ENCODE results near the gene EFNB2.

Gene EFNB2

DNA sequence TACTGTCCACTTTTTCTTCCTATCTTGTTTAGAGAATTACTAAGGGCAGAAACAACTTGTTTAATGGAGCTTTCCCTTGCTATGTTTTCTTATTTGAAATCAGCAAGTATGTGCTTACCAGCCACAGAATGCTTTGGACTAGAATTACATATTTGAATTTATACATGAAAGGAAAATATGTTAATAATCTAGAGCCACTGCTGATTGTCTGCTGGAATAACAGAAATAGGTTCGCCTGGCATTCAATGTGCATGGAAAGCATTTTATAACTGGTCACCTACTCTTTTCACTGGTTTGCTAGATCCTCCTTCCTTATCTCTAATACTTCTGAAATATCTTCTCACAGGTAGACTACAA is 8.0 kb downstream of the EFNB2 start:
- Histone ChIP-seq H2AFZ (ENCODE audit: low read depth, low read length) (no peak overlapping the region), H3K27ac (ENCODE audit: low read length, poor library complexity, severe bottlenecking) (no peak overlapping the region), H3K4me2 (ENCODE audit: low read length, poor library complexity, severe bottlenecking) (no peak overlapping the region), H3K27me3 (ENCODE audit: control insufficient read depth in 1 of 2, insufficient read depth in 1 of 2, low read length in 2 of 2) (no peaks in the 10 kb centered on the region), H3K9me3 (ENCODE audit: control insufficient read depth, low read length) (no peaks in the 10 kb centered on the region), H3K36me3 (ENCODE audit: control insufficient read depth in 1 of 2, insufficient read depth in 2 of 2, low read depth in 1 of 2, low read length in 2 of 2) (peaks cover 0 to 8% of the 10 kb centered on the region in 2 experiments), H2AK5ac (ENCODE audit: low read length, severe bottlenecking) (no peak overlapping the region), H2BK12ac (ENCODE audit: low read length in 2 of 2) (no peak overlapping the region), H4K91ac (ENCODE audit: low read length) (no peak overlapping the region), H3K79me1 (replicated peaks; ENCODE audit: low read length, poor library complexity, severe bottlenecking) (peaks cover 3% of the 10 kb centered on the region), H3K23ac (ENCODE audit: low read length in 2 of 2) (no peak overlapping the region), H2BK15ac (ENCODE audit: low read depth, poor library complexity, severe bottlenecking) (no peak overlapping the region), H3K18ac (ENCODE audit: low read depth in 1 of 2, low read length in 2 of 2) (no peak overlapping the region), H3K14ac (ENCODE audit: low read length in 2 of 2) (no peak overlapping the region), H4K8ac (ENCODE audit: low read length) (no peak overlapping the region), H2BK5ac (ENCODE audit: low read depth, low read length, poor library complexity, severe bottlenecking) (no peak overlapping the region), H2BK120ac (ENCODE audit: low read depth, low read length) (no peak overlapping the region), H3K4ac (ENCODE audit: low read depth in 1 of 2, low read length in 2 of 2) (no peak overlapping the region), H3K9ac (ENCODE audit: low read length) (no peak overlapping the region), H3K4me3 (ENCODE audit: insufficient read depth in 1 of 2, low read depth in 1 of 2, low read length in 2 of 2) (no peak overlapping the region), H3K4me1 (ENCODE audit: control insufficient read depth, insufficient read depth, low read depth, low read length) (peaks cover 15% of the 10 kb centered on the region)
- DNase-seq: no peak
- no CpG with 5 or more reads among the region's 1 CpG for WGBS

- Histone ChIP-seq H3K18ac (ENCODE audit: low read depth in 1 of 2, low read length in 2 of 2) (no peak overlapping the region), H2BK5ac (ENCODE audit: low read depth, low read length, poor library complexity, severe bottlenecking) (no peak overlapping the region), H3K4me1 (ENCODE audit: control insufficient read depth, insufficient read depth, low read depth, low read length) (peaks cover 15% of the 10 kb centered on the region), H3K27ac (ENCODE audit: low read length, poor library complexity, severe bottlenecking) (no peak overlapping the region), H3K27me3 (ENCODE audit: control insufficient read depth in 1 of 2, insufficient read depth in 1 of 2, low read length in 2 of 2) (no peaks in the 10 kb centered on the region), H2AFZ (ENCODE audit: low read depth, low read length) (no peak overlapping the region), H4K8ac (ENCODE audit: low read length) (no peak overlapping the region), H3K14ac (ENCODE audit: low read length in 2 of 2) (no peak overlapping the region), H3K4me3 (ENCODE audit: insufficient read depth in 1 of 2, low read depth in 1 of 2, low read length in 2 of 2) (no peak overlapping the region), H3K23ac (ENCODE audit: low read length in 2 of 2) (no peak overlapping the region), H3K4ac (ENCODE audit: low read depth in 1 of 2, low read length in 2 of 2) (peak overlapping the region in 1 of 2 experiments; percentile 37), H3K9ac (ENCODE audit: low read length) (no peak overlapping the region), H4K91ac (ENCODE audit: low read length) (no peak overlapping the region), H2BK120ac (ENCODE audit: low read depth, low read length) (no peak overlapping the region), H3K36me3 (ENCODE audit: control insufficient read depth in 1 of 2, insufficient read depth in 2 of 2, low read depth in 1 of 2, low read length in 2 of 2) (peaks cover 0 to 8% of the 10 kb centered on the region in 2 experiments), H3K79me1 (replicated peaks; ENCODE audit: low read length, poor library complexity, severe bottlenecking) (peaks cover 3% of the 10 kb centered on the region), H2BK15ac (ENCODE audit: low read depth, poor library complexity, severe bottlenecking) (no peak overlapping the region), H2BK12ac (ENCODE audit: low read length in 2 of 2) (no peak overlapping the region), H2AK5ac (ENCODE audit: low read length, severe bottlenecking) (no peak overlapping the region), H3K4me2 (ENCODE audit: low read length, poor library complexity, severe bottlenecking) (no peak overlapping the region), H3K9me3 (ENCODE audit: control insufficient read depth, low read length) (no peaks in the 10 kb centered on the region)
- WGBS: 95% methylated on average over 7 of the region's 8 CpGs
- no peak for DNase-seq
Measured at GRCh38 chr13:106526738-106527444, 8.6 kb downstream of the EFNB2 start.

DNA sequence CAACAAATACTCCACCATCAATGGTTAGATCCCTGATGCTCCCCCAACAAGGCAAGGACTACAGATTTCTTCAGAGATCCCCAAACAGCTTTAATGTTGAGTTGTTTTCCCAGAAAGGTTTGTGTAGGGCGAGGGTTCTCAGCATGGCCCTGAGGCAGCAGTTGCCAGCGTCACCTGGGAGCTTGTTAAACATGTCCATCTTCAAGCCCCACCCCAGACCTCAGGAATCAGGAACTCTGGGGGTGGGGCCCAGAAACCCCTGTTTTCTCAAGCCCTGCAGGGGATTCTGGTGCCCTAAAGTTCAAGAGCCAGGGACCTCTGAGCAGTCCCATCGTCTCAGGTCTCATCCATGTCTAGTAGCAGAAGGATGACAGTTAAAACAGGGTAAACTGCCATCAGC is 9.6 kb downstream of the EFNB2 start:
- peaks cover 15% of the 10 kb centered on the region for H3K4me1 ChIP-seq (ENCODE audit: control insufficient read depth, insufficient read depth, low read depth, low read length)
- H3K27ac ChIP-seq (ENCODE audit: low read length, poor library complexity, severe bottlenecking): no peak overlapping the region
- no peak overlapping the region for H2AFZ ChIP-seq (ENCODE audit: low read depth, low read length)
- H3K9me3 ChIP-seq (ENCODE audit: control insufficient read depth, low read length): no peaks in the 10 kb centered on the region
- H4K91ac ChIP-seq (ENCODE audit: low read length): no peak overlapping the region
- peak overlapping the region in 1 of 2 experiments; percentile 50 for H2BK12ac ChIP-seq (ENCODE audit: low read length in 2 of 2)
- peak overlapping the region in 1 of 2 experiments; percentile 15 for H3K4ac ChIP-seq (ENCODE audit: low read depth in 1 of 2, low read length in 2 of 2)
- H2BK5ac ChIP-seq (ENCODE audit: low read depth, low read length, poor library complexity, severe bottlenecking): no peak overlapping the region
- no peak overlapping the region for H2BK15ac ChIP-seq (ENCODE audit: low read depth, poor library complexity, severe bottlenecking)
- no peak overlapping the region for H2AK5ac ChIP-seq (ENCODE audit: low read length, severe bottlenecking)
- peaks cover 3% of the 10 kb centered on the region for H3K79me1 ChIP-seq (replicated peaks; ENCODE audit: low read length, poor library complexity, severe bottlenecking)
- no peak overlapping the region for H3K18ac ChIP-seq (ENCODE audit: low read depth in 1 of 2, low read length in 2 of 2)
- H3K9ac ChIP-seq (ENCODE audit: low read length): no peak overlapping the region
- H3K4me3 ChIP-seq (ENCODE audit: insufficient read depth in 1 of 2, low read depth in 1 of 2, low read length in 2 of 2): no peak overlapping the region
- no peak for DNase-seq
- H3K27me3 ChIP-seq (ENCODE audit: control insufficient read depth in 1 of 2, insufficient read depth in 1 of 2, low read length in 2 of 2): no peaks in the 10 kb centered on the region
- 97% methylated on average over 3 of the region's 3 CpGs for WGBS
- no peak overlapping the region for H2BK120ac ChIP-seq (ENCODE audit: low read depth, low read length)
- H4K8ac ChIP-seq (ENCODE audit: low read length): no peak overlapping the region
- peaks cover 0 to 8% of the 10 kb centered on the region in 2 experiments for H3K36me3 ChIP-seq (ENCODE audit: control insufficient read depth in 1 of 2, insufficient read depth in 2 of 2, low read depth in 1 of 2, low read length in 2 of 2)
- H3K14ac ChIP-seq (ENCODE audit: low read length in 2 of 2): no peak overlapping the region
- no peak overlapping the region for H3K23ac ChIP-seq (ENCODE audit: low read length in 2 of 2)
- no peak overlapping the region for H3K4me2 ChIP-seq (ENCODE audit: low read length, poor library complexity, severe bottlenecking)

- Histone ChIP-seq H3K36me3 (ENCODE audit: control insufficient read depth in 1 of 2, insufficient read depth in 2 of 2, low read depth in 1 of 2, low read length in 2 of 2) (peaks cover 0 to 8% of the 10 kb centered on the region in 2 experiments), H2BK5ac (ENCODE audit: low read depth, low read length, poor library complexity, severe bottlenecking) (no peak overlapping the region), H3K14ac (ENCODE audit: low read length in 2 of 2) (no peak overlapping the region), H4K91ac (ENCODE audit: low read length) (no peak overlapping the region), H2BK12ac (ENCODE audit: low read length in 2 of 2) (no peak overlapping the region), H4K8ac (ENCODE audit: low read length) (no peak overlapping the region), H3K27ac (ENCODE audit: low read length, poor library complexity, severe bottlenecking) (no peak overlapping the region), H2BK120ac (ENCODE audit: low read depth, low read length) (no peak overlapping the region), H3K23ac (ENCODE audit: low read length in 2 of 2) (no peak overlapping the region), H3K4me1 (ENCODE audit: control insufficient read depth, insufficient read depth, low read depth, low read length) (peaks cover 17% of the 10 kb centered on the region), H3K18ac (ENCODE audit: low read depth in 1 of 2, low read length in 2 of 2) (no peak overlapping the region), H3K9ac (ENCODE audit: low read length) (no peak overlapping the region), H3K4me2 (ENCODE audit: low read length, poor library complexity, severe bottlenecking) (no peak overlapping the region), H3K9me3 (ENCODE audit: control insufficient read depth, low read length) (no peaks in the 10 kb centered on the region), H2BK15ac (ENCODE audit: low read depth, poor library complexity, severe bottlenecking) (no peak overlapping the region), H3K4me3 (ENCODE audit: insufficient read depth in 1 of 2, low read depth in 1 of 2, low read length in 2 of 2) (no peak overlapping the region), H2AFZ (ENCODE audit: low read depth, low read length) (no peak overlapping the region), H3K27me3 (ENCODE audit: control insufficient read depth in 1 of 2, insufficient read depth in 1 of 2, low read length in 2 of 2) (no peaks in the 10 kb centered on the region), H3K79me1 (replicated peaks; ENCODE audit: low read length, poor library complexity, severe bottlenecking) (peaks cover 7% of the 10 kb centered on the region), H3K4ac (ENCODE audit: low read depth in 1 of 2, low read length in 2 of 2) (no peak overlapping the region), H2AK5ac (ENCODE audit: low read length, severe bottlenecking) (no peak overlapping the region)
- no peak for DNase-seq
- WGBS: 93% methylated on average over 2 of the region's 2 CpGs
Measured at GRCh38 chr13:106524108-106524507, 11.4 kb downstream of the EFNB2 start.

Data from mesenchymal stem cell (in vitro differentiated cells and primary cell).